ENCODE results near the gene SNTN.

DNA sequence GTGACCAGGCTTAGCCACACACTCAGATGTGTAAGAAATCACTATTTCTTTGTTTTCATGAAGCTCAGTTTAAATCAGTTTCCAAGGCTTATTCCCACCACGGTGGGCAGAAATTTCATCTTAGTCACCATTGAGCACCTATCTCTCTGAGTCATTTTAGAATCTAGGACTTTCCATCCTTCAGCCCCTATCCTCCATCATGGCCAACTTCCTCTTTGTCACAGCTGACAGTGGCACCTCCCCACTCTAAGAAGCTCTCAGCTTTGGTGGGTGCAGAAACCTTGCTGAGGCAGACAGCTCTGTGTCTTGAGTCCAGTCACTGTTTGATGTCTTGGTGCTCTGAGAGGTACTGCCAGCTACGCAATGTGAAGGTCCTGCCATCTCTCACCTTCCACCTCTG lies 32.9 kb downstream of the SNTN start:
- TF ChIP-seq, protein P1, sequence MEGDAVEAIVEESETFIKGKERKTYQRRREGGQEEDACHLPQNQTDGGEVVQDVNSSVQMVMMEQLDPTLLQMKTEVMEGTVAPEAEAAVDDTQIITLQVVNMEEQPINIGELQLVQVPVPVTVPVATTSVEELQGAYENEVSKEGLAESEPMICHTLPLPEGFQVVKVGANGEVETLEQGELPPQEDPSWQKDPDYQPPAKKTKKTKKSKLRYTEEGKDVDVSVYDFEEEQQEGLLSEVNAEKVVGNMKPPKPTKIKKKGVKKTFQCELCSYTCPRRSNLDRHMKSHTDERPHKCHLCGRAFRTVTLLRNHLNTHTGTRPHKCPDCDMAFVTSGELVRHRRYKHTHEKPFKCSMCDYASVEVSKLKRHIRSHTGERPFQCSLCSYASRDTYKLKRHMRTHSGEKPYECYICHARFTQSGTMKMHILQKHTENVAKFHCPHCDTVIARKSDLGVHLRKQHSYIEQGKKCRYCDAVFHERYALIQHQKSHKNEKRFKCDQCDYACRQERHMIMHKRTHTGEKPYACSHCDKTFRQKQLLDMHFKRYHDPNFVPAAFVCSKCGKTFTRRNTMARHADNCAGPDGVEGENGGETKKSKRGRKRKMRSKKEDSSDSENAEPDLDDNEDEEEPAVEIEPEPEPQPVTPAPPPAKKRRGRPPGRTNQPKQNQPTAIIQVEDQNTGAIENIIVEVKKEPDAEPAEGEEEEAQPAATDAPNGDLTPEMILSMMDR (IDR thresholded peaks at IDR 0.05; ENCODE audit: insufficient read depth, low read length, poor library complexity, severe bottlenecking): no peak
- no peak for TF ChIP-seq EZH2phosphoT487 (conservative IDR thresholded peaks at IDR 0.05; ENCODE audit: low read length)
